ENCODE measurements around the gene PLA2G6. TPM values are rescaled to one million over a fixed set of nuclear protein-coding genes. Genes with fewer than 3 reads are reported as not detected.
A peak's percentile ranks its signal among the peaks of the same experiment; 100 is the strongest.

The PLA2G6 gene
- total RNA-seq, 1 experiment from 2014 or later: 39.8 TPM

DNA sequence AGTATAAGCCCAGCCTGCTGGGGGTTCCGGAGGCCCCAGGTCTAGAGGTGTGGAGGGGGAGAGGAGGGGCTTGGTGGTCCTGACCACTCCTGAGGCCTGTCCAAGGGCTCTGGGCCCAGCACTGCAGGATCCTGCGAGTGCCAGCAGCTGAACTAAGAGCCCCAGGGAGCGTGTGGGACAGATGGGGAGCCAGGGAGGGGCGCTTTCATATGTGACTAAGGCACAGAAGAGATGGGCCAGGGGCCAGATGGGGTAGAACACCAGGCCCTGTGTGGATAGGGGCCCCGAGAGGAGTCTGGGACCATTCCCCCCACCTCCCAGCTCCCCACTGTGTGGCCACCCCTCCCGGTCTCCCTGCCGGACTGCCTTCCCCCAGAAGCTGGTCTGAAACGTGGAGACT lies 38.5 kb upstream of the PLA2G6 start:
- CTCF ChIA-PET: interaction anchor here (0.6 kb wide), 1 partner anchor 130 kb away, joined by 19 read pairs; no protein-coding TSS in a partner anchor
- H3K36me3 ChIP-seq (ENCODE audit: low read depth): peaks cover 20% of the 10 kb centered on the region
- H3K4me3 ChIP-seq: no peak overlapping the region
- H3K4me1 ChIP-seq (replicated peaks; ENCODE audit: insufficient read depth): peaks cover 38% of the 10 kb centered on the region
- H4K20me1 ChIP-seq (ENCODE audit: insufficient read depth): no peaks in the 10 kb centered on the region
- H3K79me2 ChIP-seq (ENCODE audit: low read depth): no peaks in the 10 kb centered on the region
- no peaks in the 10 kb centered on the region for H3K9me2 ChIP-seq (ENCODE audit: insufficient read depth)
- H3K9me3 ChIP-seq (ENCODE audit: insufficient read depth, low read depth): no peaks in the 10 kb centered on the region
- no peak for DNase-seq
- no peak overlapping the region for H3K4me2 ChIP-seq
- POLR2A ChIA-PET (ENCODE audit: unreplicated experiment): interaction anchor here (0.6 to 0.8 kb wide), 2 partner anchors 8 to 64 kb away, joined by 3 to 5 read pairs; no protein-coding TSS in a partner anchor
- intact Hi-C loops (cut with micrococcal nuclease; ENCODE audit: unreplicated experiment): no loop called here
- TF ChIP-seq EZH2 (IDR thresholded peaks at IDR 0.05; ENCODE audit: low read depth): no peak
- TF ChIP-seq, protein P1, sequence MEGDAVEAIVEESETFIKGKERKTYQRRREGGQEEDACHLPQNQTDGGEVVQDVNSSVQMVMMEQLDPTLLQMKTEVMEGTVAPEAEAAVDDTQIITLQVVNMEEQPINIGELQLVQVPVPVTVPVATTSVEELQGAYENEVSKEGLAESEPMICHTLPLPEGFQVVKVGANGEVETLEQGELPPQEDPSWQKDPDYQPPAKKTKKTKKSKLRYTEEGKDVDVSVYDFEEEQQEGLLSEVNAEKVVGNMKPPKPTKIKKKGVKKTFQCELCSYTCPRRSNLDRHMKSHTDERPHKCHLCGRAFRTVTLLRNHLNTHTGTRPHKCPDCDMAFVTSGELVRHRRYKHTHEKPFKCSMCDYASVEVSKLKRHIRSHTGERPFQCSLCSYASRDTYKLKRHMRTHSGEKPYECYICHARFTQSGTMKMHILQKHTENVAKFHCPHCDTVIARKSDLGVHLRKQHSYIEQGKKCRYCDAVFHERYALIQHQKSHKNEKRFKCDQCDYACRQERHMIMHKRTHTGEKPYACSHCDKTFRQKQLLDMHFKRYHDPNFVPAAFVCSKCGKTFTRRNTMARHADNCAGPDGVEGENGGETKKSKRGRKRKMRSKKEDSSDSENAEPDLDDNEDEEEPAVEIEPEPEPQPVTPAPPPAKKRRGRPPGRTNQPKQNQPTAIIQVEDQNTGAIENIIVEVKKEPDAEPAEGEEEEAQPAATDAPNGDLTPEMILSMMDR (conservative IDR thresholded peaks at IDR 0.05): no peak
- peak overlapping the region; percentile 89 for H3K27ac ChIP-seq
- no TSS peak for BruUV-seq (replicated peaks)
- H3F3A ChIP-seq (ENCODE audit: insufficient read depth, low read depth): peaks cover 61% of the 10 kb centered on the region
- H2AFZ ChIP-seq: no peak overlapping the region
- H3K27me3 ChIP-seq (ENCODE audit: insufficient read depth, low read depth): no peaks in the 10 kb centered on the region

- Histone ChIP-seq H3K27ac (peak overlapping the region; percentile 89), H4K20me1 (ENCODE audit: insufficient read depth) (no peaks in the 10 kb centered on the region), H3K9me3 (ENCODE audit: insufficient read depth, low read depth) (no peaks in the 10 kb centered on the region), H3K4me1 (replicated peaks; ENCODE audit: insufficient read depth) (peaks cover 38% of the 10 kb centered on the region), H3K79me2 (ENCODE audit: low read depth) (no peaks in the 10 kb centered on the region), H3F3A (ENCODE audit: insufficient read depth, low read depth) (peaks cover 61% of the 10 kb centered on the region), H3K9me2 (ENCODE audit: insufficient read depth) (no peaks in the 10 kb centered on the region), H2AFZ (no peak overlapping the region), H3K4me2 (peak overlapping the region; percentile 56), H3K27me3 (ENCODE audit: insufficient read depth, low read depth) (no peaks in the 10 kb centered on the region), H3K4me3 (no peak overlapping the region), H3K36me3 (ENCODE audit: low read depth) (peaks cover 18% of the 10 kb centered on the region; the same call in 1 of the 2 replicates)
- no TSS peak for BruUV-seq (replicated peaks)
- POLR2A ChIA-PET (ENCODE audit: unreplicated experiment): interaction anchor here (0.6 to 0.8 kb wide), 2 partner anchors 9 to 64 kb away, joined by 3 to 5 read pairs; no protein-coding TSS in a partner anchor
- CTCF ChIA-PET: interaction anchor here (0.6 to 1.1 kb wide), 2 partner anchors 11 to 69 kb away, joined by 3 to 4 read pairs; no protein-coding TSS in a partner anchor
- TF ChIP-seq, protein P1 (conservative IDR thresholded peaks at IDR 0.05): no peak
- no peak for TF ChIP-seq EZH2 (IDR thresholded peaks at IDR 0.05; ENCODE audit: low read depth)
- intact Hi-C loops (cut with micrococcal nuclease; ENCODE audit: unreplicated experiment): loop anchor here (2.0 to 5.0 kb wide), 2 partner anchors 79 to 107 kb away; partner anchors contain the start of gene BAIAP2L2
- no peak for DNase-seq
Observed at GRCh38 chr22:38219632-38220031, 38.0 kb upstream of the PLA2G6 start.

DNA sequence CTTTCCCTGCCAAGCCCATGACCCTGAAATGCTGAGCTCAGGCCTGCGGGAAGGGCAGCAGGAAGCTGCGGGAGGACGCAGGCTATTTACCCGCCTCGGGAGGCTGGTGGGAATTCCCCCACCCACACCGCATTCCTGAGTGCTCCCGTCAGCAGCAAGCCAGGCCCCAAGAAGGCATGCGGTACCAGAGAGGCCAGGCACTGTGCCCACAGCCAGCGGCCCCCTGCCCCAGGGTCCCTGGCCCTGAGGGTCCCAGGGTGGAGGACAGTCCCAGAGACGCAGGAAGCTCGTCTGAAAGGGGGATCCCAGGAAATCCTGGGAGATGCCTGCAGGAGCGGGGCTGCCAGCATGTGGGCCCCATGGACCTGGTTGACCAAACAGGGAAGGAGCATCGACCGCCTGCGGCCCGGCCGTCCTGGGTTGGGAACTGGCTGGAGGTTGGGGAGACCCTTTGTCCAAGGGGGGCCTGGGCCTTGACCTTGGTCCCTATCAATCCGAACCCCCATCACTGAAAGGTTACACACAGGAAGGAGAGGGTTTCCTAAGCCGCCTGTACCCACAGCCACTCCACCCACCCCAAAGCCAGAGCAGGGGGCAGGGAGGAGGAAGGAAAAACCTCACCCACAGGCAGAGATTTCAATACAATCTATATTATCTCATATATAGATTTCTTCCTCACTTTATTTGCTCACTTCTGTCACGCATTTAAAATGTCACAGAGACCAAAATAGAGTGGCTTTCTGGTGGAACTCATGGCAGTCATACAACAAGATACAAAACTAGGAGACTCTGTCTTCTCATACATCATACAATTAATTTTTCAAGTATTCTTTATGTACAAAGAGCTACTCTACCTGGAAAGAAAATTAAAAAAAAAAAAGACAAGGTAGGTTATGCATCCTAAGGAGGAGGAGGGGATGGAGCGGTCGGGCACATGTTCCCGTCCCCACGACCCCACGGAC lies 37.3 kb upstream of the PLA2G6 start:
- Histone ChIP-seq H3K9me3 (ENCODE audit: insufficient read depth, low read depth) (no peaks in the 10 kb centered on the region), H3K4me2 (peak overlapping the region; percentile 56), H3K27me3 (ENCODE audit: insufficient read depth, low read depth) (no peaks in the 10 kb centered on the region), H3K9me2 (ENCODE audit: insufficient read depth) (no peaks in the 10 kb centered on the region), H3K4me1 (replicated peaks; ENCODE audit: insufficient read depth) (peaks cover 38% of the 10 kb centered on the region), H4K20me1 (ENCODE audit: insufficient read depth) (no peaks in the 10 kb centered on the region), H3F3A (ENCODE audit: insufficient read depth, low read depth) (peaks cover 58% of the 10 kb centered on the region), H3K79me2 (ENCODE audit: low read depth) (0 out of 2 replicates have a peak, but pooled peaks cover 3% of the 10 kb centered on the region), H3K4me3 (no peak overlapping the region), H3K27ac (peak overlapping the region; percentile 89), H2AFZ (no peak overlapping the region), H3K36me3 (ENCODE audit: low read depth) (peaks cover 14% of the 10 kb centered on the region; the same call in 1 of the 2 replicates)
- intact Hi-C loops (cut with micrococcal nuclease; ENCODE audit: unreplicated experiment): loop anchor here (1.0 to 5.0 kb wide), 3 partner anchors 20 to 107 kb away; partner anchors contain the start of gene BAIAP2L2
- DNase-seq: peak; percentile 93 to 94
- ChIA-PET CTCF (interaction anchor here (0.6 to 1.1 kb wide), 3 partner anchors 12 to 120 kb away, joined by 3 to 4 read pairs (median 4); no protein-coding TSS in a partner anchor), POLR2A (ENCODE audit: unreplicated experiment) (interaction anchor here (0.6 to 1.0 kb wide), 7 partner anchors 10 to 220 kb away, joined by 3 to 13 read pairs (median 5); partner anchors contain the start of gene MAFF)
- TSS peak; percentile 39 for BruUV-seq (replicated peaks)
- TF ChIP-seq EZH2 (IDR thresholded peaks at IDR 0.05; ENCODE audit: low read depth): no peak
- TF ChIP-seq, protein P1 (conservative IDR thresholded peaks at IDR 0.05): no peak
